ENCODE results near the gene CCDC150.

DNA sequence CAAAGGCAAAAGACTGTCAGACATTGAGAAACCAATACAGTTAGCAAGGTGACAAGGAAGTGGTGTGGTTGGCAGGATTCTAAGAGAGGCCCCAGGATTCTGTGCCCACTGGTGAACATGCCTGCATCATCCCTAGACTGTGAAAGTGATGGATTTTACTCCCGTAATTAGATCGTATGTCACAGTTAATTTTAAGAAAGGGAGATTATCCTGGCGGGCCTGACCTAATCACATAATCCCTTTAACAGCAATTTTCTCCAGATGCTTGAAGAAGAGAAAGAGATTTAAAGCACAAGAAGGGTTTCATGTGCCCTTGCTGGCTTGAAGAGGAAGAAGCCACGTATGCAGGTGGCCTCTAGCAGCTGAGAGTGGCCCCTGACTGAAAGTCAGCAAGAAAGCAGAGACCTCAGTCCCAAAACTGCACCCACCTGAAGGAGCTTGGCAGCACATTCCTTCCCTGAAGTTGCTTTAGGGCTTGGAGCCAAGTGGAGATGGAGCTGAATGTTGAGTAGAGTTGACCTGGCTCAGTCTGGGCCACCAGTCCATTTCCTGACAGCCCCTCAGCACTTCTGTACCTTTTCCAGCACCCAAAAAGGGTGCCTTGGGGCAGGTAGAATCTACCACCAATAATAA, 110.9 kb downstream of the CCDC150 start:
- TF ChIP-seq, protein P1, sequence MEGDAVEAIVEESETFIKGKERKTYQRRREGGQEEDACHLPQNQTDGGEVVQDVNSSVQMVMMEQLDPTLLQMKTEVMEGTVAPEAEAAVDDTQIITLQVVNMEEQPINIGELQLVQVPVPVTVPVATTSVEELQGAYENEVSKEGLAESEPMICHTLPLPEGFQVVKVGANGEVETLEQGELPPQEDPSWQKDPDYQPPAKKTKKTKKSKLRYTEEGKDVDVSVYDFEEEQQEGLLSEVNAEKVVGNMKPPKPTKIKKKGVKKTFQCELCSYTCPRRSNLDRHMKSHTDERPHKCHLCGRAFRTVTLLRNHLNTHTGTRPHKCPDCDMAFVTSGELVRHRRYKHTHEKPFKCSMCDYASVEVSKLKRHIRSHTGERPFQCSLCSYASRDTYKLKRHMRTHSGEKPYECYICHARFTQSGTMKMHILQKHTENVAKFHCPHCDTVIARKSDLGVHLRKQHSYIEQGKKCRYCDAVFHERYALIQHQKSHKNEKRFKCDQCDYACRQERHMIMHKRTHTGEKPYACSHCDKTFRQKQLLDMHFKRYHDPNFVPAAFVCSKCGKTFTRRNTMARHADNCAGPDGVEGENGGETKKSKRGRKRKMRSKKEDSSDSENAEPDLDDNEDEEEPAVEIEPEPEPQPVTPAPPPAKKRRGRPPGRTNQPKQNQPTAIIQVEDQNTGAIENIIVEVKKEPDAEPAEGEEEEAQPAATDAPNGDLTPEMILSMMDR (IDR thresholded peaks at IDR 0.05; ENCODE audit: insufficient read depth, low read length, poor library complexity, severe bottlenecking): no peak
- TF ChIP-seq EZH2phosphoT487 (conservative IDR thresholded peaks at IDR 0.05; ENCODE audit: low read length): no peak
